Uterus (tissue), 4 donors: ENCODE results near the gene UTP25. TPM values are rescaled to one million over a fixed set of nuclear protein-coding genes. Genes with fewer than 3 reads are reported as not detected.

Experiments
- DNase-seq, 2 donors: peaks; one replicate each; pipeline ENCODE4 v3.0.0-alpha.2; 2019 to 2020
- H3K27ac ChIP-seq, 2 donors: fragments of 200-600 bp; sonication (generic); 1 replicate in 1 of 2; 2 replicates in 1 of 2; pipeline ENCODE4 v1.5.1; 2016 to 2018
- H3K27me3 ChIP-seq, 2 donors: fragments of 200-600 bp; sonication (generic); one replicate each; pipeline ENCODE4 v1.5.1; 2018 to 2019; ENCODE audit warnings: control low read depth in 1 of 2
- H3K36me3 ChIP-seq, 2 donors: fragments of 200-600 bp; sonication (generic); one replicate each; pipeline ENCODE4 v1.5.1; 2019; ENCODE audit warnings: control low read depth in 1 of 2
- H3K4me1 ChIP-seq, 2 donors: fragments of 200-600 bp; sonication (generic); one replicate each; pipeline ENCODE4 v1.5.1; 2018 to 2019; ENCODE audit warnings: control low read depth in 1 of 2
- H3K4me3 ChIP-seq, 2 donors: fragments of 200-600 bp; sonication (generic); 1 replicate in 1 of 2; 2 replicates in 1 of 2; pipeline ENCODE4 v1.5.1; 2018 to 2019; ENCODE audit warnings: mild to moderate bottlenecking in 1 of 2
- H3K9me3 ChIP-seq, 2 donors: fragments of 200-600 bp; sonication (generic); one replicate each; pipeline ENCODE4 v1.5.1; 2019; ENCODE audit warnings: control low read depth in 1 of 2
- CTCF ChIP-seq, 4 experiments: fragments of 200-600 bp in 2 of 4; fragments of 450-650 bp in 2 of 4; sonication (generic) in 2 of 4; IDR thresholded peaks; one replicate each; pipeline ENCODE4 v1.5.1; 2016 to 2019; ENCODE audit warnings: antibody characterized with exemption in 4 of 4, mild to moderate bottlenecking in 2 of 4, moderate library complexity in 1 of 4
- POLR2A ChIP-seq, 2 donors: fragments of 450-650 bp; IDR thresholded peaks; one replicate each; pipeline ENCODE4 v1.6.1; 2016; ENCODE audit warnings: antibody characterized with exemption in 2 of 2, mild to moderate bottlenecking in 1 of 2, moderate library complexity in 1 of 2
- intact Hi-C: fragments of 100-400 bp; cut with DNase I; formaldehyde crosslinking; loops from one replicate; pipeline ENCODE4 v1.15.1; 2023; ENCODE audit warnings: low total_unique reads
- total RNA-seq, 4 donors: library from RNA; depleted of rRNA in 3 of 4; stranded (reverse); fragments of >200 nt in 3 of 4; gene quantifications; one replicate each; pipeline versions ENCODE4 v1.1.0 to v1.2.4, GENCODE V29; 2014 to 2023
- donor health status: DM: yes; HTN: yes; CAD: no.

UTP25 gene
- total RNA-seq, 4 donors from 2014 or later, result 6.8 to 12.4 (median 8.8) TPM

- no peaks in the 10 kb centered on the region for H3K4me1 ChIP-seq
- DNase-seq, result no peak
- H3K27ac ChIP-seq, result no peak overlapping the region
- intact Hi-C loops, result no loop called here
- H3K4me3 ChIP-seq, result no peak overlapping the region
- TF ChIP-seq POLR2A (IDR thresholded peaks at IDR 0.05) (no peak), CTCF (IDR thresholded peaks at IDR 0.05) (no peak)
- H3K27me3 ChIP-seq, result no peaks in the 10 kb centered on the region
- no peaks in the 10 kb centered on the region for H3K36me3 ChIP-seq
- H3K9me3 ChIP-seq, result no peaks in the 10 kb centered on the region
Observed at GRCh38 chr1:209858561-209859103, 30.9 kb downstream of the UTP25 start.

DNA sequence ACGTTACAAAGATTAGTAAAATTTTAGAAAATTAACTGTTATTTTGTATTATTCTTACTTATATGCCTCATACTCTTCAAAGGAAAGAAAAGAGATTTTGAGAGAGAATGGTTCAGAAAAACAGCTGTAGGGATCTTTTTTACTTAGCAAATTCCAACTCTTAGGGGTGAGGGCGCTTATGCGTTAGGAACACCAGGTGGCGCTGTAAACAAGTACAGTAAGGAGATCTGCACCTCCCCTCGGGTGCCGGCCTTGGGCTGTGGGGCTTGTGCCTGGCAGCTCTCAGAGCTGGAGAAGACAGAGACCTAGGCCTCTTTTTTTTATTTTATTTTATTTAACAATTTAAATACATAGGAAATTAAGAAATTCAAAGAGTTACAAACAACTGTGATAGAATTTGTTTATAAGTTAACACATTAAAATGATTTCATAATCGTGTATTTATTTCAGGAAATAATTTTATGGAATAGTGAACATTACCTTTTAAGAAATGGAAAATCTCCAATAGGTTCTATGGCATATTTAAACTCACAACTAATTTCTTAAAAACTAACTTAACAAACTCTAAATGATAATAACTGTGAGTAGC lies 32.6 kb downstream of the UTP25 start:
- TF ChIP-seq POLR2A (IDR thresholded peaks at IDR 0.05), result no peak
- peak; percentile 56 to 83 (median 70) for TF ChIP-seq CTCF (IDR thresholded peaks at IDR 0.05)
- Histone ChIP-seq H3K4me3 (no peak overlapping the region), H3K27ac (no peak overlapping the region), H3K9me3 (no peaks in the 10 kb centered on the region), H3K27me3 (no peaks in the 10 kb centered on the region), H3K4me1 (no peaks in the 10 kb centered on the region), H3K36me3 (no peaks in the 10 kb centered on the region)
- peak; percentile 45 to 60 for DNase-seq
- intact Hi-C loops, result no loop called here

GRCh38 chr1:209861242-209861641 lies 33.5 kb downstream of the UTP25 start:
- H3K27ac ChIP-seq, result no peak overlapping the region
- H3K9me3 ChIP-seq, result no peaks in the 10 kb centered on the region
- H3K4me3 ChIP-seq, result no peak overlapping the region
- no peaks in the 10 kb centered on the region for H3K27me3 ChIP-seq
- TF ChIP-seq CTCF (IDR thresholded peaks at IDR 0.05), result no peak
- no peak for TF ChIP-seq POLR2A (IDR thresholded peaks at IDR 0.05)
- no peaks in the 10 kb centered on the region for H3K4me1 ChIP-seq
- H3K36me3 ChIP-seq, result no peaks in the 10 kb centered on the region
- DNase-seq, result no peak
- intact Hi-C loops, result no loop called here

GRCh38 chr1:209862391-209863356 lies 34.9 kb downstream of the UTP25 start:
- intact Hi-C loops, result no loop called here
- DNase-seq, result no peak
- TF ChIP-seq CTCF (IDR thresholded peaks at IDR 0.05), result no peak
- no peak for TF ChIP-seq POLR2A (IDR thresholded peaks at IDR 0.05)
- Histone ChIP-seq H3K4me3 (no peak overlapping the region), H3K27ac (no peak overlapping the region), H3K27me3 (no peaks in the 10 kb centered on the region), H3K9me3 (no peaks in the 10 kb centered on the region), H3K4me1 (no peaks in the 10 kb centered on the region), H3K36me3 (no peaks in the 10 kb centered on the region)
